GM19238 (cell line): Measurements from ENCODE around the gene MYO10.
"Not testable (repeated sequence)": the region's sequence is repeated elsewhere in the genome, so short reads cannot be mapped to it uniquely, and the experiment has no call there.

Source experiments
- DNase-seq: peaks from one replicate; pipeline ENCODE4 v3.0.0; 2011; ENCODE audit warnings: low spot score; ENCODE audit not compliant: insufficient read length

Gene MYO10

DNA sequence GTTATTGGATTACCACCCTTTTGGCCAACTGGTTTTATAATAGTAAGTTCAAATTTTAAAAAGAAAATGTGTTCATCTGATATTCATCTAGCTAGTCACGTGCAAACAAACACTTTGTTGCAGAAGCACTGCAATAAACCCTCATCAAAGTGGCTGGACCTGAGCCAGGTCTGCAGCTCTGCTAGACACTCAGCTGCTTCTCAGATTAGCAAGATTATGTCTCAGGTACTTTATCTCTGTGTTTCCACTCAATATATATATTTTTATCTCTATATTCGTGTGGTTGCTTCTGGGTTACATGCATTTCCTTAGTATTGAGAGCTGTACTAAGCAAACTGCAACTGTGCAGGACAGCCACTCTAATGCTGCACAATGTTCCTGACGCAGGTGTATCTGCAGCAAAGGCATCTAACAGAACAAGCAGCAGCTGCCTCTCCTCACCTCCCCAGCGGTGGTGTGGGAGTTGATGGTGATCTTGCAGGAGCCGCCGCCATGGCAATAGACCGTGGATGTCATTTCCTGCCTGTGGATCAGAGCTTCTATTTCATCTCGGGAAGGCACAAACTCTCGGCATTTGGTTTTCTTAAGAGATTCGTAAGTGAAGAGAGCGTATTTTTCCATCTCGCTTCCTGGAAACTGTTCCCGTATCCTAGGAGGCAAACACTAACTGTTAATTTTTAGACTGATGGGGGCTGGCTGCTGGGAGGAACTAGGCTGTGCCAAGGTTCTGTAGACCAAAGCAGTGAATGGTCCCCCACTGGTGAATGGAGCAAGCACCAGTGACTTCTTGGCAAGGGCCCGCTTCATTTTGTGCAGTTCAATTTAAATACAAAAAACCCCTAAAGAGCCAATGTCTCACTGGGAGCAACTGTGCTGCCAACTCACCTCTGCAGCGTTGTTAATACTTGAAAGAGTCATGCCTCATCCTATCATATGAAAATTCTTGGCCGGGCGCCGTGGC is 262.6 kb downstream of the MYO10 start:
- DNase-seq, result no peak

DNA sequence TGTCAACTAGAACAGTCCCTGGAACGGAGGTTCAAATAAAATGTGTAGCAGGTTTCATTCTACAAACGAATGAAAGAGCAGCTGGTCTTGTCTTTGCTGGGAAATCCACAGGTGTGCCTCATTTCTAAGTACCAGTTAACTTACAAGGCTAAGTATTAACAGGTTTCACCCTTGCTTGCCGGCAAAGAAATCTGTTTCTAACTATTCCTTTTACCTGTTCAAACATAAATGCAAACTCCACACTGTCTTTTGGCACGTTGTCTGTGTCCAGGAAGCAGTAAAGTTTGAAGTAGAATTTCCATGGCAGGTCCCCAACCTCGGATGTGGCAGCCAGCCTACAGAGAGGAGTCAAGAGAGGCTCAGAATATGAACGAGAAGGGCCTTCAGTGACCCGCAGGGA is 264.9 kb downstream of the MYO10 start:
- DNase-seq, result no peak

DNA sequence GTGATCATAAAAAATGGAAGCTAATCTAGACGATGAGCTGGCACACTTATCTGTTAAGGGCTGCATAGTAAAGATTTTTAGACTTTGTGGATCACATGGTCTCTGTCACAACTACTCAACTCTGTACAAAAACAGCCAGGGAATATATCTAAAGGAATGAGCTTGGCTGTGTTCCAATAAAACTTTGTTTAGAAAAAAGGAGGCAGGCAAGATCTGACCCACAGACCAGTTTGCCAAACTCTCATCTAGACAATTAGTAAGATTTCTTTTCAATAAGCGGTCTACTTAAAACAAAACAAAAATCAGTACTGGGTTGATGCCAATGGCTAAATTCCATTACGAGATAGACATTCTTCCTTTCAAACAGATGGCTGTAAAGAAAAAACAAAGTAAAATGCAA is 266.3 kb downstream of the MYO10 start:
- DNase-seq, result no peak

DNA sequence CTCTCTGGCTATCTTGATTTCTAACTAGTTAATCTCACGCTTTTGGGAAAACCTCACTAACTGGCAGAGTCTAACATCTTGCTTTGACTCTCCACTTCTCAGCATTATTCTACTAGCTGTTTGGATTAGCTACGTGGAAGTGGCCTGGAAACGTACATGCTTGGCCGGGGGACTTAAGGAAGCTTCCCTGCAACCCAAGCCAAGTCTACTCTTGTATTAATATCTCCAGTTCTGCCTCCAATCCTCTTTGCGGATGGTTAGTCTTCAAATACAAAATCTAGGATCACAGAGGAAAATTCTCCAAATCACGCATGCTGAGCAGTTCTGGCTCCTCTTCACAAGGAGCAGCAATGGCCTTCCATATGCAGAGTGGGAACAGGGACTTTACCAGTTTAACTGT is 267.5 kb downstream of the MYO10 start:
- no peak for DNase-seq

DNA sequence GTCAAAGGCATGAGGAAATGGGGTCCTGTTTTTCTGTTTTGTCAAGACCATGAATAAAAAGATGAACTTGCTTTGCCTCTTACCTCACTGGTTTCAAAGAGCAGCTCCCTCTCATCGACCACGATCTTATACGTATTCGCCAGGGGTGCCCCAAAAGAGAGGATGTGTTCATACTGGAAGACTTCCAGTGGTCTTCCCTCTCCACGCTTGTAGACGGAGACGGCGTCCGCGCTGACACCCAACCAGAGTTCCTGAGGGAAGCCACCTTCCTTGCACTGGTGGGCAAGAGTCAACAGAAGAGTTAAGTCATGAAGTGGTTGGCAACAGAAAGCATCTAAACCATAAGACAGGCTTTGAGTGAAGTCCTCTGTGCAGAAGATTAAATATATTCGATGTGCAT is 267.9 kb downstream of the MYO10 start:
- no peak for DNase-seq

DNA sequence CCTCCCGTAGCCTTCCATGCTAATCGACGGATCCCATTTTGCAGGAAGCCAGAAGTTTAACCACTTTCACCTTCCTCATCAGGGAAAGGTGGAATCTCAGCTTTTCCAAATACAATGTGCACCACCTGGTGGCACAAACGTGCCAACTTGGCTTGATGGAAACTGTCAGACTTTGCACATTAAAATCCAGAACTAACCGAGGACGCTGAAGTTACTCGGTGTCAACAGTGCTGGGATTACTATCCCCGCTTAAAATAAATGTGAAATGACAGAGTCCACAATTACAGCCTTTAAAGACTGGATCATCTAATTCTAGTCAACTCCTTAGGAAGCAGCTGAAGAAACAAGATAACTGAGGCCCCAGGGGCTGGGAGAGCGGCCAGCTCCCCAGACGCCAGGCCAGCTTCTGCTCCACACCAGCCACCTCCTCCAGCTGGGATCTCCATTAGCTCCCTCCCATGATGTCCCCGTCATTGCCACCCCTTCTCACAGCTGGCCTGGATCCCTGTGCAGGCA is 269.1 kb downstream of the MYO10 start:
- DNase-seq, result no peak

DNA sequence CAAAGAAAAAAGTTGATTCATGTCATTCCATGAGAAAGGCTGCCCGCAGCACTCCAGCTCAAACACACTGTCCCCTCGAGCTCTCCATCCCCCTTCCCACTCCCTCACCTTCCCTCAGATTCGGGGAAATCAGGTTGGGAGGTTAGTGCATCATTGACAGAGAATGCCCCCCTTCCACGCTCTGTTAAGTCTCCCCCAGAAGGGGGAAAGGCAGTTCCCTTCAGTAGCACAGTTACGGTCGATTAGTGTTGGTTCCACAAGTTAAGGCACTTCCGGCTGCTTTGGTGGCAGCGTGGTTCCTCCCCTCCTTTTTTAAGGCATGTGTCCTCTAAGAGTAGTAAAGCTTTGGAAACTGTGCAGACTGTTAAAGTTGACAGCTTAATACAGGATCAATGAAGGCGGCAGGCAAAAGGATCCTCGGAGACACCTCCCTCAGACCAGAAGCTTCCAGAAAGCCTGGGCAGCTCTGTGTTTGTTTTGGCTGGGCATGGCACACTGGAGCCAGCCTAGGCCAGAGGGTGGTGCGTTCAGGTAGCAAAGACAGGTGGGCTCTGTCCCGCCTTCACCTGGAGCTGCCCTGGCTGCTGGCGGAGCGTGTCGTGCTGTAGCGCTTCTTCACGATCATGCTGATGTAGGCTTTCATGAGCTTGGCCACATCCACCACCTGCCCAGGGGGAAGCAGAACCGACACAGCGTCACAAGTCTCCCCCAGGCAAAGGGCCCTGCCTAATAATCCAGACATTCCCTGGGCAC is 269.8 kb downstream of the MYO10 start:
- DNase-seq, result no peak

DNA sequence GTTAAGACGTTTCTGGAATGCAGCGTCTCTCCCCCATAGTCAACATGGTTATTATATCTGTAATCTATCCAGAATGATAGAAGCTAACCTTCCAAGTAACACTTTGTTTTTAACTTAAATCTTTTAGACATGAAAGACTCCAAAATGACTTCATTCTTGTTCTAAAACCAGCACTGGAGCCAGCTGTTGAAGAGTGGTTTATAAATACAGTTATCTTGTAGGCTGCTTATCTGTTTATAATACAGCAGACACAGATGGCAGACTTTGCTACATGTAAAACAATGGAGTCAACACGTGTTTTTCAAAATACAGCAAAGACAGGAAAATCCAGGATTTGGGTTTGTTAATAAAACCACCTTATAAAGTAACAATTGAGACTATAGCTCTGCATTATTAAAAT is 270.5 kb downstream of the MYO10 start:
- DNase-seq, result no peak

DNA sequence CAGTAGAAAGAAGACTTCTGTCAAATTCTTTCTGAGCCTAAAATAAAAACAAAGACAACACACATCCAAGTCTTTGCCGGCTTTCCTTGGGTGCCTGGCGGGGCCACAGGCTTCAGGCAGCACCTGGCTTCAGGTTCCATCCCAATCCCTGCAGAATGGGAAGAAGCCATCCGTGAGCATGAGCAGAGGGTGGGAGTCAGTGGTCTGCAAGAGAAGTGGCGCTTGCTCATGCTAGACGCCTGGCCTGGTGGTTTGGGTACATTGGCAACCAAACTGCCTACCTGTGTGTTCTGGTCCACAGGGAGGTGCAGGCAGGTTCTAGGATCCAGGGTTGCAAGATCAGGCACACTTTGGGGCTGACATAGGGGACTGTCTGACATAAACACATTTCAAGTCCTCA is 271.7 kb downstream of the MYO10 start:
- DNase-seq, result no peak

DNA sequence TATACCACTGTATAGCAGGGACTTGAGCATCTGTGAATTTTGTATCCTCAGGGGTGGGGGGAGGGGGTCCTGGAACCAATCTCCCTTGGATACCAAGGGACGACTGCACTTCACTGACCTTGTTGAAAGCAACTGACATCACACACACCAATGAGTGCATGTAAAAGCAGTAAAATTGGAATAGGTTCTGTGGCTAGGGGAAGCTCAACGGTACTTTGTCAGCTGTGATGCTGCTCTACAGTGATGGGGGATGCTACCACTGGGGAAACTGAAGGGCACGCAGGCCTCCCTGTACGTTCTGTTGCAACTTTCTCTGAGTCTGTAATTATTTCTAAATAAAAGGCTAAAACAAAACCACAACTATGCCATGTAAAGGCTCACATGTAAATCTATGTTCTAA is 272.2 kb downstream of the MYO10 start:
- no peak for DNase-seq

DNA sequence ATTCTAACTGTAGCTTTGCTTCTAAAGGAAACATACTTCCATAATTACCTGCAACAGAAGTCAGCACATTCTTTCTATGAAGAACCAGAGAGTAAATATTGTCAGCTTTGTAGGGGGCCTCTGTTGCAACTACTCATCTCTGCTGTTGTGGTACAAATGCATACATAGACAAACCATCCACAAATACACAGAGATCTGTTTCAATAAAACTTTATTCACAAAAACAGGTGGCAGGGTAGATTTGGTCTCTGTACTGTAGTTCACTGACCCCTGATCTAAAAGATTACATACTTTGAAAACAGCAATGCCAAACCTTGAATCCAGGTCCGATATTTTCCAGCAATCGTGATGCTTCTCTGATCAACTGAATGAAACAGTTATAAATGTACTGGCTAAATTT is 274.4 kb downstream of the MYO10 start:
- DNase-seq, result no peak

DNA sequence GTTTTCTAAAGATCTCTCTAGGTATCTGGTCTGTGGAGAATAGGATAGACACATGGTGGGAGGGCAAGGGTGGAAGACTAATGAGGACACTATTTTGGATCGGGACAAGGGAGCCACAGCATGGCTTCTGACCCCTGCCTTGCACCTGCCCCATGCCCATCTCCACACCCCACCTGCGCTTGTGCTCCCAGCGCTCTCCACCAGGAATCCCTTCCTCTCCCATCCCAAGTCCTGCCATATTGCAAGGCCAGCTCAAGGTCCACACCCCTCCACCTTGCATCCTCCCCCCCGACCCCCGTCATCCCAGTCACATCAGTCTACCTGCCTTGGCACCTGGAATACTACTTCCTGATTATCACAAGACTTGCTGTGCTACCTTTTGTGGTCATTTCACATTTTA is 275.1 kb downstream of the MYO10 start:
- no peak for DNase-seq

DNA sequence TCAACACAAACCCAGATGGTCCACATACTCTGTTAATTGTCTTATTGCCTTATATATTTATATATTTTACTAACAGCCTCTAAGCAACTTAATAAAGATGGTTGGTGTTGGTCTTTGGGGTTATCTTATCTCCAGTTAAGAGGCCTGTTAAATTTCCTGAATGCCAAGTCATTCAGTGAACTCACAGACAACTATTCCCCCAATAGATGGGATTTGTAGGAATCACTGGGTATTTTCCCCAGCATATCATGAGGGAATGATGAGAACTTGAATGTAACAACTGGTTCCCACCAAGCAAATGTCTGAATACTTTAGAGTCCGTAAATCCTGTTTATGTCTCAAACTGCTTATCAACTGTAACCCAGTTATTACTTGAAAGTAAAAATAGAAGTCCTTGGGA is 276.6 kb downstream of the MYO10 start:
- DNase-seq, result no peak

DNA sequence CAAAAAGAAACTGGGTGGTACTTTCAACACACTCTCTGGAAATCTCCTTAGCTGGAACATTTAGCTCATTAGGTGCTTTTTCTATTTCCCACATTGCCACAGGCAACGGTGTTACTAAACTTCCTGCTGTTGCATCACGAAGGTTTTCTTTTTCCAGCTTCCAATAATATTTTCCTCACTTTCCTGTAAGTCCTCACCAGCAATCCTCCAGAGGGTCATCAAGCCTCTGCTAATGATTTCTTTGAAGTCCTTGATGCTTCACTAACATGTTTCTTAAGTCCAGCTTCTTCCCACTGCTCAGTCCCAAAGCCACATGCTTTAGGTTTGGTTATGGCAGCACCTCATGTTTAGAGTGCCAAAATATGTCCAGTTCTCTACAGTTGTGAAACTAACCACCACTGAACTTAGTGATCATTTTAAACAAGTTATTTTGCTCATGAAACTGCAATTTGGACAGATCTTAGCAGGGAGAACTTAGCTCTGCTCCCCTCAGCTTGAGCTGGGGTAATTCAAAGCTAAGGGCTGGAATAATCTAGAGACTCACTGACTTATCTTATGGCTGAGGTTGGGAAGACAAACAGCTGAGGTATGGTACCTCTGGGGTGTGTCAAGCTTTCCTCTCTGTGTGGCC is 279.4 kb downstream of the MYO10 start:
- DNase-seq, result no peak

DNA sequence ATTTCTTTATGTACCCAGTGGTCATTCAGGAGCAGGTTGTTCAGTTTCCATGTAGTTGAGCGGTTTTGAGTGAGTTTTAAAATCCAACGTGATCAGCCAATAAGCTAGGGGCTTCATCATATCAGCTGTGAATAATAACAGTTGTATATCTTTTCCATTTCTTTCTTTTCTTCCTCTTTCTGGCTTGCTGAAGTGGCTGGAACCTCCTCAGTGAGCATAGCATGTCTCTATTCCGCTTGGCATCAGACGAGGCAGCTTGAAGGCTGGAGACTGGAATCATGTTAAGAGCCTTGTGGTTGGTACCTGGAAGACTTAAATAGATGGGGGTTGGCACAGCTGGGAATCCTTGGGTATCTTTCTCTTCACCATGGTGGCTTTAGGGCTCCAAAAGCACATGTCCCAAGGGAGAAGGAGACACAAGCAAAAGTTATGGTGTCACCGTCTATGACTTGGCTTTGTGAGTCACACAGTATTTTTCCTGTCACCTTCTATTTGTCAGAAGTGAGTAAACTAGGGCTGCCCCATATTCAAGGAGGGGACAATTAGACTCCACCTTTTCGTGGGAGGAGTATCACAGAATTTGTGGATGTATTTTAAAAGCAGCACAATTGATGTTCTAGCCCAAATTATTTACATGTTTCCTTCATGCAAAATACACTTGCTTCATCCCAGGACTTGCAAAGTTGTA is 281.3 kb downstream of the MYO10 start:
- DNase-seq, result no peak

DNA sequence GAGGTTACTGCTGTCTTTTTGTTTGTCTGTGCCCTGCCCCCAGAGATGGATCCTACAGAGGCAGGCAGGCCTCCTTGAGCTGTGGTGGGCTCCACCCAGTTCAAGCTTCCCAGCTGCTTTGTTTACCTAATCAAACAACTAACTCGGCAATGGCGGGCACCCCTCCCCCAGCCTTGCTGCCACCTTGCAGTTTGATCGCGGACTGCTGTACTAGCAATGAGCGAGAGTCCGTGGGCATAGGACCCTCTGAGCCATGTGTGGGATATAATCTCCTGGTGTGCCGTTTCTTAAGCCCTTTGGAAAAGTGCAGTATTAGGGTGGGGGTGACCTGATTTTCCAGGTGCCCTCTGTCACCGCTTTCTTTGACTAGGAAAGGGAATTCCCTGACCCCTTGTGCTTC is 287.3 kb downstream of the MYO10 start:
- not testable (repeated sequence) for DNase-seq

DNA sequence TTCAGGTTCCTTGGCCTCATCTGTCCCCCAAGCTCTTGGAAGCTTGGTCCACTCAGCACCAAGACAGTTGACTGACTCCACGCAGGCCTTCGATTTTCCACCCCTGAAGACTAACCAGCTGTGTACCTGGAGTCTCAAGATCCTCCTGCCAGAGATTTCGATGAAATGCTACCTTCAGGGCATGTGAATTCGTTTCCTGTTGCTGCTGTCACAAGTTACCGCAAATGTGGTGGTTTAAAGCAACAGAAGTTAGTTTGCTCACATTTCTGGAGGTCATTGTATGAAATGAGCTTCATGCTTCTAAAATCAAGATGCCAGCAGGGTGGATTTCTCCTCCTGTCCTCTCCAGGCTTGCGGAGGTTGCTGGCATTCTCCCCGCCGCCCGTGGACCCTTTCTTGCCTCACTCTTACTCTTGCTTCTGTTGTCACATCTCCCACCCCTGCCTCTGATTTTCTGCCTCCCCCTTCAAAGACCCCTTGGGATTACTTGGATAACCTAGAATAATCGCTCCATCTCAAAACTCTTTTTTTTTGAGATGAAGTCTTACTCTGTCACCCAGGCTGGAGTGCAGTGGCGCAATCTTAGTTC is 291.7 kb downstream of the MYO10 start:
- DNase-seq, result no peak

DNA sequence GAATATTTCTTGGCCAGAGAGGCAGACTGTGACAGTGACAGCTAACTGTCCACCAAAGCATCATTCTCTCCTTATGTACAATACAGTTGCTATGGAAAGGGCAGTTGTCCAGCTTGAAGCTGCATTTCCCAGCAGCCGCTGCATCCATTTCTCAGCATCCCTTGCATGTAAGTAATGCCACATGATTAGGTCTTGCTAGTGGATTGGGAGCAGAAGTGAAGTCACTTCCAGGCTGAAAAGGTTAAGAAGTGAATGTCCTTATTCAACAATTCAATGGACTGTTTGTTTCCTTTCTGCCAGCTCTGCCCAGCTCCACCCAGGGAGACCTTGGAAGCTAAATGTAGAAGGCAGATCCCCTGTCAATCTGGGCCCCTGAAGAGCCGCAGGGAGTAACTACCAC is 293.2 kb downstream of the MYO10 start:
- DNase-seq, result no peak

DNA sequence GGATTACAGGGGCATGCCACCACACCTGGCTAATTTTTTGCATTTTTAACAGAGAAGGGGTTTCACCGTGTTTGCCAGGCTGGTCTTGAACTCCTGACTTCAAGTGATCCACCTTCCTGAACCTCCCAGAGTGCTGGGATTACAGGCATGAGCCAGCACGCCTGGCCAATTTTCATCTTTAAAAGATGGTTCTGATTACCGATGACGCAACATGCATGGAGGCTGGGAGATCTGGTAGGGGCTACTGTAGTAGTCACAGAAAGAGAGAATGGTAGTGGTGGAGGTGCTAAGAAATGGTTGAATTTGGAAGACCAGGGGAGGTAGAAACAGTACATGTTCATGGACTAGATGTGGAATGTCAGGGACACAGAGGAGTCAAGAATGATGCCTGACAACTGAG is 296.9 kb downstream of the MYO10 start:
- DNase-seq, result no peak

DNA sequence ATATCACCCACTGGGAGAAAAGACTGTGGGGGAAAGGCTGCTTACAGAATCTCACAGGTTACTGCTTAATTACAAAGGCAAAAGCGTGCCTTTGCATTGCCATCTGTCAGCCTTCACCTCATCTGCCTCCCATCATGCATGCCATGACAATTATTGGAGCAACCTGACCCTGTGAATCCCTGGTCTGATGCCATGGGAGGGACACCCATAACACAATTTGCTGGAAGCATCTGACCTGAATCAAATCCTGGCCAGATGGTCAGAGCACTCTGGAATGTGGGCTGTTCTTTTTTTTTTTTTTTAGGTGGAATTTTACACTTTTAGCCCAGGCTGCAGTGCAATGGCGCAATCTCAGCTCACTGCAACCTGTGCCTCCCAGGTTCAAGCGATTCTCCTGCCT is 307.7 kb downstream of the MYO10 start:
- DNase-seq, result no peak

DNA sequence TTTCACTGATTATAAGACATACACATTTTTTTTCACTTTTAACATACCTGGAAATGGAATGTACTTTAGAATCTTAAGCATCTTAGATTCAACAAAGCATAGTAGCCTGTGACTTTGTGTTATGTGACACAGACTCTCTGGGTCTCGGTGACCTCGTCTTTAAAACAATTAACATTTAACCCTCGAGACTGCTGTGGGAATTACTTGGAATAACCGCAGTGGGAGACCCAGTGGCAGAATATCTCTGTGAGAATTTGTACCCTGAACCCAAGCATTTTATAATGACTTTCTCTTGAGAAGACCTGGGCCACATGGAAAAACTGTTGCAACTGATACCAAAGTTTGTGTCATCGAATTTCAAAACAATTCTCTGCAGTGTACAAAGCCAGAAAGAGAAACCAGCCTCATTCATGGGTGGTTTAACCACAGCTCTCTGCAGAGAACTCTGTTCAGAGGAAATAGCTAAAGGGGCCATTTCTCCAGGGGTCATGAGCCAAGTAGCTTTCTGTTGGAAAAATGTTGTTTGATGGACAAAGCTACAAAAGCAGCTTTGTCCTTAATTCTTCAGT is 309.3 kb downstream of the MYO10 start:
- no peak for DNase-seq
